PC-3 (cell line): ENCODE measurements around the gene KIAA1328.

Experiments used
- CTCF ChIP-seq: fragments of 300-600 bp; sonication (generic); conservative IDR thresholded peaks from 2 replicates; pipeline ENCODE4 v1.5.1; 2017; ENCODE audit warnings: antibody characterized with exemption, low read depth, mild to moderate bottlenecking, low read length
- EZH2 ChIP-seq: fragments of 300-600 bp; sonication (generic); IDR thresholded peaks from one replicate; pipeline ENCODE4 v1.6.1; 2017; ENCODE audit warnings: antibody characterized with exemption, mild to moderate bottlenecking, low read length; ENCODE audit not compliant: unreplicated experiment
- EZH2phosphoT487 ChIP-seq: fragments of 300-600 bp; sonication (generic); IDR thresholded peaks from 2 replicates; pipeline ENCODE4 v1.6.1; 2018; ENCODE audit warnings: mild to moderate bottlenecking, antibody characterized with exemption, low read length, borderline replicate concordance

- TF ChIP-seq CTCF (no peak), EZH2phosphoT487 (no peak), EZH2 (no peak)
These were observed 14.3 kb downstream of the KIAA1328 start for GRCh38 chr18:36843199-36843598.
